ENCODE measurements around the gene NLGN4X.
A peak's percentile ranks its signal among the peaks of the same experiment; 100 is the strongest.

The NLGN4X gene

GRCh38 chrX:5898463-5898862 lies 330.2 kb downstream of the NLGN4X start:
- Histone ChIP-seq H3K79me2 (ENCODE audit: insufficient read depth, low read length) (no peaks in the 10 kb centered on the region), H4K20me1 (ENCODE audit: insufficient read depth, low read length) (no peaks in the 10 kb centered on the region), H3K4me3 (ENCODE audit: low read depth, low read length, poor library complexity, severe bottlenecking) (no peak overlapping the region), H3K27me3 (ENCODE audit: insufficient read depth, low read length) (no peaks in the 10 kb centered on the region), H3K9me3 (ENCODE audit: low read length) (no peaks in the 10 kb centered on the region), H3K4me1 (ENCODE audit: insufficient read depth, low read length, severe bottlenecking) (no peaks in the 10 kb centered on the region), H3K27ac (ENCODE audit: low read depth, low read length, poor library complexity, severe bottlenecking) (no peak overlapping the region), H3K4me2 (ENCODE audit: low read length) (no peak overlapping the region), H2AFZ (ENCODE audit: low read length) (no peak overlapping the region), H3K9ac (ENCODE audit: low read length) (no peak overlapping the region), H3K36me3 (ENCODE audit: insufficient read depth, low read length) (no peaks in the 10 kb centered on the region), H3F3A (ENCODE audit: insufficient read depth, low read length) (no peaks in the 10 kb centered on the region), H3K9me2 (ENCODE audit: low read depth, low read length) (no peaks in the 10 kb centered on the region)
- TF ChIP-seq EZH2 (IDR thresholded peaks at IDR 0.05; ENCODE audit: borderline replicate concordance, low read length): no peak
- TF ChIP-seq, protein P1, sequence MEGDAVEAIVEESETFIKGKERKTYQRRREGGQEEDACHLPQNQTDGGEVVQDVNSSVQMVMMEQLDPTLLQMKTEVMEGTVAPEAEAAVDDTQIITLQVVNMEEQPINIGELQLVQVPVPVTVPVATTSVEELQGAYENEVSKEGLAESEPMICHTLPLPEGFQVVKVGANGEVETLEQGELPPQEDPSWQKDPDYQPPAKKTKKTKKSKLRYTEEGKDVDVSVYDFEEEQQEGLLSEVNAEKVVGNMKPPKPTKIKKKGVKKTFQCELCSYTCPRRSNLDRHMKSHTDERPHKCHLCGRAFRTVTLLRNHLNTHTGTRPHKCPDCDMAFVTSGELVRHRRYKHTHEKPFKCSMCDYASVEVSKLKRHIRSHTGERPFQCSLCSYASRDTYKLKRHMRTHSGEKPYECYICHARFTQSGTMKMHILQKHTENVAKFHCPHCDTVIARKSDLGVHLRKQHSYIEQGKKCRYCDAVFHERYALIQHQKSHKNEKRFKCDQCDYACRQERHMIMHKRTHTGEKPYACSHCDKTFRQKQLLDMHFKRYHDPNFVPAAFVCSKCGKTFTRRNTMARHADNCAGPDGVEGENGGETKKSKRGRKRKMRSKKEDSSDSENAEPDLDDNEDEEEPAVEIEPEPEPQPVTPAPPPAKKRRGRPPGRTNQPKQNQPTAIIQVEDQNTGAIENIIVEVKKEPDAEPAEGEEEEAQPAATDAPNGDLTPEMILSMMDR (IDR thresholded peaks at IDR 0.05; ENCODE audit: low read length): no peak

DNA sequence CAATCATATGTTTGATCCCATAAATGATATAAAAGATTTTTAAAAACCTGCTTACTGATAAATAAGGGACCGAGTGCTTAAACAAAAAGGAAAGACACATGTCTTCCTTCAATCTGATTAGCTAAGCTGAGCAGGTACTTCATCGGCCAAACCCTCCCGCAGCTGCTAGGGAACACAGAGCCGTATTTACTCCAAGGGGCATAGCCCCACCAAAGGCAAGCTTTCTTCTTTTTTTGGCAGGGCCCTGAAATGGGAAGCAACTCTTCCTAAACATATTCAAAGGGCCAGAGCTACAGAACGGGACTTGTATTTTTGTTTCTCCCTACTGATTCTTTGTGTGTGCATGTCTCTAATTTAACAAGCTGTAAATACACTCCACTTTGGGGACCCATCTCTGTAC lies 337.3 kb downstream of the NLGN4X start:
- H3K27ac ChIP-seq (ENCODE audit: low read depth, low read length, poor library complexity, severe bottlenecking): no peak overlapping the region

DNA sequence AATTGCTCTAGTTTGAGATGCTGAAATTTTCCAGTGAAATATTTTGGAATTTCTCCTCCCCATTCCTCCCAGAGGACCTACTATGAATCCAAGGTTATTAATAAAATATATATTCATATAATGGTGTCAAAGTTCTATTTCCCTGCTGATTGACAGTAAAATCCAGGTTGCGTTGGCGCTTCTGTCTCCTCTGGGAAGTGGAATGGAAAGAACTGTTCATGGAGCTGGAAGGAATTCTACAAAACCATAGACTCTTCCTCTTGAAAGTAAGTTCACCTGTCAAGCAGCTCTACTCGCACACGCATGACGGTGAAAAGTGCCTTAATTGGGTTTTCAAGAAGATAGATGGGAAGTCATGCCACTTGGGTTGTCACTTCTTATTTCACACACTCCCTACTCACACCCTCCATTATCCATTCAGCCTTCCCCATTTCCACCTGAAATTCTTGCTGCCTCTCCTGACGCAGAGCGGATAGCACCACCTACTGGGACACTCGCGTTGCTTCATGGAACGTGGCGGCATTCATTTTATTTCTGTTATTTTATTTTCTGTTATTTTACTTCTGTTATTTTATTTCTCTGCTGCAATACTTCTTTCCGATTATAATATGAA lies 351.6 kb downstream of the NLGN4X start:
- no peaks in the 10 kb centered on the region for H3K79me2 ChIP-seq (ENCODE audit: insufficient read depth, low read length)
- H3K27ac ChIP-seq (ENCODE audit: low read depth, low read length, poor library complexity, severe bottlenecking): no peak overlapping the region
- no peak overlapping the region for H2AFZ ChIP-seq (ENCODE audit: low read length)
- H3K9me2 ChIP-seq (ENCODE audit: low read depth, low read length): no peaks in the 10 kb centered on the region
- no peaks in the 10 kb centered on the region for H3K27me3 ChIP-seq (ENCODE audit: insufficient read depth, low read length)
- H3K36me3 ChIP-seq (ENCODE audit: insufficient read depth, low read length): no peaks in the 10 kb centered on the region
- no peaks in the 10 kb centered on the region for H3K4me1 ChIP-seq (ENCODE audit: insufficient read depth, low read length, severe bottlenecking)
- no peaks in the 10 kb centered on the region for H3F3A ChIP-seq (ENCODE audit: insufficient read depth, low read length)
- no peak overlapping the region for H3K4me2 ChIP-seq (ENCODE audit: low read length)
- no peaks in the 10 kb centered on the region for H3K9me3 ChIP-seq (ENCODE audit: low read length)
- no peaks in the 10 kb centered on the region for H4K20me1 ChIP-seq (ENCODE audit: insufficient read depth, low read length)
- TF ChIP-seq, protein P1 (IDR thresholded peaks at IDR 0.05; ENCODE audit: low read length): peak; percentile 44; the same call in 1 of the 2 replicates
- TF ChIP-seq EZH2 (IDR thresholded peaks at IDR 0.05; ENCODE audit: borderline replicate concordance, low read length): no peak
- H3K4me3 ChIP-seq (ENCODE audit: low read depth, low read length, poor library complexity, severe bottlenecking): no peak overlapping the region
- H3K9ac ChIP-seq (ENCODE audit: low read length): no peak overlapping the region

More for the DNA sequence above, 337.3 kb downstream of the NLGN4X start:
- Histone ChIP-seq H3K9me3 (ENCODE audit: low read length) (no peaks in the 10 kb centered on the region), H4K20me1 (ENCODE audit: insufficient read depth, low read length) (no peaks in the 10 kb centered on the region), H3K36me3 (ENCODE audit: insufficient read depth, low read length) (no peaks in the 10 kb centered on the region), H3K4me2 (ENCODE audit: low read length) (no peak overlapping the region), H2AFZ (ENCODE audit: low read length) (no peak overlapping the region), H3K79me2 (ENCODE audit: insufficient read depth, low read length) (no peaks in the 10 kb centered on the region), H3K4me1 (ENCODE audit: insufficient read depth, low read length, severe bottlenecking) (no peaks in the 10 kb centered on the region), H3K27me3 (ENCODE audit: insufficient read depth, low read length) (no peaks in the 10 kb centered on the region), H3K9me2 (ENCODE audit: low read depth, low read length) (no peaks in the 10 kb centered on the region), H3F3A (ENCODE audit: insufficient read depth, low read length) (no peaks in the 10 kb centered on the region), H3K9ac (ENCODE audit: low read length) (no peak overlapping the region), H3K4me3 (ENCODE audit: low read depth, low read length, poor library complexity, severe bottlenecking) (no peak overlapping the region)
- TF ChIP-seq, protein P1 (IDR thresholded peaks at IDR 0.05; ENCODE audit: low read length): no peak
- no peak for TF ChIP-seq EZH2 (IDR thresholded peaks at IDR 0.05; ENCODE audit: borderline replicate concordance, low read length)

Data from OCI-LY1 (cell line).